ENCODE measurements around the gene BSPRY. TPM values are rescaled to one million over a fixed set of nuclear protein-coding genes. Genes with fewer than 3 reads are reported as not detected.

Gene BSPRY
- total and polyA plus RNA-seq, 7 donors, result 0.27 to 23.6 (median 0.66) TPM

DNA sequence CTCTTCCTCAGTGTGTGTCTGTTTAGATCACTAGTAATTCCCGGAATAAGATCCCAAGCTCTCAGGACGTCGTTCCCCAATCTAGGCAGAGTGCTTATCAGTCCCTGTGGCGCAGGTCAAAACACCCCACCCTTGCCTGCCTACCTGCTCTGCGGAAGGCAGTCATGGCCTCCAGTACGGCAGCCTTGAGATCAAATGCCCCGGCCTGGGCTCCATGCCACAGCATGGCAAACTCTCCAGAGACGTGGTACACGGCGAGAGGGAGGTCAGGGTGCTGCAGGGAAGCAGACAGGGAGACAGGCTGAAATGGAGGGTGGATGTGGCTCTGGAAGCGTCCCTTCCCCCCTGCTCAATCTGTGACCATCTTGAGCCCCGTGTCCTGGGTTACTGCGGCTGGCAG is 39.5 kb downstream of the BSPRY start:
- Histone ChIP-seq H3K36me3 (peaks cover 27 to 75% (median 44%) of the 10 kb centered on the region in 4 donors), H3K27me3 (no peaks in the 10 kb centered on the region), H3K4me1 (no peaks in the 10 kb centered on the region), H3K27ac (no peak overlapping the region), H3K4me3 (no peak overlapping the region), H3K9me3 (no peaks in the 10 kb centered on the region)
- no peak for DNase-seq
- WGBS, 2 donors, result 26 to 74% methylated on average over 13 of the region's 13 CpGs
- intact Hi-C loops (cut with DNase I), result no loop called here
- TF ChIP-seq, protein P1, sequence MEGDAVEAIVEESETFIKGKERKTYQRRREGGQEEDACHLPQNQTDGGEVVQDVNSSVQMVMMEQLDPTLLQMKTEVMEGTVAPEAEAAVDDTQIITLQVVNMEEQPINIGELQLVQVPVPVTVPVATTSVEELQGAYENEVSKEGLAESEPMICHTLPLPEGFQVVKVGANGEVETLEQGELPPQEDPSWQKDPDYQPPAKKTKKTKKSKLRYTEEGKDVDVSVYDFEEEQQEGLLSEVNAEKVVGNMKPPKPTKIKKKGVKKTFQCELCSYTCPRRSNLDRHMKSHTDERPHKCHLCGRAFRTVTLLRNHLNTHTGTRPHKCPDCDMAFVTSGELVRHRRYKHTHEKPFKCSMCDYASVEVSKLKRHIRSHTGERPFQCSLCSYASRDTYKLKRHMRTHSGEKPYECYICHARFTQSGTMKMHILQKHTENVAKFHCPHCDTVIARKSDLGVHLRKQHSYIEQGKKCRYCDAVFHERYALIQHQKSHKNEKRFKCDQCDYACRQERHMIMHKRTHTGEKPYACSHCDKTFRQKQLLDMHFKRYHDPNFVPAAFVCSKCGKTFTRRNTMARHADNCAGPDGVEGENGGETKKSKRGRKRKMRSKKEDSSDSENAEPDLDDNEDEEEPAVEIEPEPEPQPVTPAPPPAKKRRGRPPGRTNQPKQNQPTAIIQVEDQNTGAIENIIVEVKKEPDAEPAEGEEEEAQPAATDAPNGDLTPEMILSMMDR (IDR thresholded peaks at IDR 0.05), result no peak
- TF ChIP-seq POLR2A (IDR thresholded peaks at IDR 0.05), result no peak
- no peak for TF ChIP-seq POLR2AphosphoS5 (IDR thresholded peaks at IDR 0.05)
- TF ChIP-seq EP300 (IDR thresholded peaks at IDR 0.05), result no peak

DNA sequence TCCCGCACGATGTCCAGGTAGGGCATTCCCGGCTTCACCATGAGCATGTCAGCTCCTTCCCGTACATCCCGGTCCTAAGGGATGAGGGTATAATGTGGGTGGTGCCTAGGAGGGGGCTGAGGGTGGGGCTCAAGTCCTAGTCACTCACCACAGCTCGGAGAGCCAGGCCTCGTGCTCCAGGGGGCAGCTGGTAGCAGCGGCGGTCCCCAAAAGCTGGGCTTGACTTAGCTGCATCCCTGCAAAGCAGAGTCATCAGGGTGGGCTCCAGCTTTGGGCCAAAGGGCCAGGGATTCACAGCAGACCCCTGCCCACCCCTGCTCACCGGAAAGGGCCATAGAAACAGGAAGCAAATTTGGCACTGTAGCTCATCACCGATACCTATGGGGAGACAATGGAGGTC is 40.1 kb downstream of the BSPRY start:
- intact Hi-C loops (cut with DNase I), result no loop called here
- H3K27ac ChIP-seq, result no peak overlapping the region
- TF ChIP-seq, protein P1 (IDR thresholded peaks at IDR 0.05), result no peak
- TF ChIP-seq POLR2A (IDR thresholded peaks at IDR 0.05), result no peak
- no peak for TF ChIP-seq POLR2AphosphoS5 (IDR thresholded peaks at IDR 0.05)
- TF ChIP-seq EP300 (IDR thresholded peaks at IDR 0.05), result no peak
- no peaks in the 10 kb centered on the region for H3K27me3 ChIP-seq
- no peaks in the 10 kb centered on the region for H3K9me3 ChIP-seq
- peaks cover 27 to 75% (median 44%) of the 10 kb centered on the region in 4 donors for H3K36me3 ChIP-seq
- 76 to 93% methylated on average over 11 of the region's 11 CpGs for WGBS, 2 donors
- no peaks in the 10 kb centered on the region for H3K4me1 ChIP-seq
- no peak overlapping the region for H3K4me3 ChIP-seq
- DNase-seq, result no peak

DNA sequence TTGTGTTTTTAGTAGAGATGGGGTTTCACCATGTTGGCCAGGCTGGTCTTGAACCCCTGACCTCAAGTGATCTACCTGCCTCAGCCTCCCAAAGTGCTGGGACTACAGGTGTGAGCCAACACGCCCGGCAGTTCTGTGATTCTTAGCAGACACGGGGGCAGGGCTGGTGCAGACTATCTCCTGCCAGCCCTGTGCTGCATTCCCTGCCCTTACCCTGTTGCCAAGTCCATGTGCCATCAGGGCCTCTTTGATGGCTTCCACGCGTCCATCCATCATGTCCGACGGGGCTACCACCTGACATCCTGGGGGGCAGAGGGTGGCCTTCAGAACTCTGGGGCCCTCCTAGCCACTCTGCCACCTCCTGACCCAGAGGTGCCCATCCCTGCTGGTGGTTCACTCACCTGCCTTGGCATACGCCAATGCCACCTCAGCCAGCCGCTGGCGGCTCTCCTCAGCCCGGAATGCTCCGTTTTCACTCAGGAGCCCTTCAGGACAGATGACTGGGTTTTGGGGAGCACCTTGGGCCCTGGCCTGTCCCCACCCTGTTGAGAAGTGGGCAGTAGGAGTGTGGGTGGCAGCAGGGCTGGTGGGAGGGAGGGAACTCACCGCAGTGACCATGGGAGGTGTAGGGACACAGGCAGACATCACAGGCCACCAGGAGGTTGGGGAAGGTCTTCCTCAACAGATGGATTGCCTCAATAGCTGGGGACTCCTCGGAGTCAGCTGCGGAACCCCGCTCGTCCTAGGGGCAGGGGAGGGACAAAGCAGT is 41.0 kb downstream of the BSPRY start:
- intact Hi-C loops (cut with DNase I), result no loop called here

DNA sequence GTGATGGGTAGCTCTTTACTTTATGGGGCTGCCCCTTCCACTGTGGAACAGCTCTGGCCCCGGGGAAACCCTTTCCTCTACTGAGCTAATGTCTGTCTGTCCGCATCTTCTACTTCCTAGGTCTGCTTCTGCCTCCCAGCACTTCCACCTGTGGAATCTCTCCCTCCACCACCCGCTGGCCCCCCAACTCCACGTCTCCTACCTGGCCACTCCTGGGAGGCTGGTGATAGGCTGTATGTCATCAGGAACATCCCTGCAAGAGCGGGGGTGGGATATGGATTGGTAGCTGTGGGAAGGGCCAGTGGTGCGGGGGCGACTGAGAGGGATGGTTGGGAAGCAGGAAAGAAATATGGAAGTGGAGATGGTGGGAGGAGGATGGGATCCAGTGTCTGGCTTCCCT is 42.6 kb downstream of the BSPRY start:
- no peaks in the 10 kb centered on the region for H3K27me3 ChIP-seq
- H3K4me3 ChIP-seq, result no peak overlapping the region
- H3K4me1 ChIP-seq, result no peaks in the 10 kb centered on the region
- TF ChIP-seq POLR2A (IDR thresholded peaks at IDR 0.05) (no peak), POLR2AphosphoS5 (IDR thresholded peaks at IDR 0.05) (no peak), EP300 (IDR thresholded peaks at IDR 0.05) (no peak)
- TF ChIP-seq, protein P1 (IDR thresholded peaks at IDR 0.05), result no peak
- H3K9me3 ChIP-seq, result no peaks in the 10 kb centered on the region
- no peak overlapping the region for H3K27ac ChIP-seq
- 96 to 97% methylated on average over 7 of the region's 7 CpGs for WGBS, 2 donors
- peaks cover 27 to 66% (median 43%) of the 10 kb centered on the region in 4 donors for H3K36me3 ChIP-seq
- intact Hi-C loops (cut with DNase I), result no loop called here
- no peak for DNase-seq

More for the DNA sequence above, 41.0 kb downstream of the BSPRY start:
- DNase-seq, result no peak
- Histone ChIP-seq H3K4me3 (no peak overlapping the region), H3K27ac (no peak overlapping the region), H3K36me3 (peaks cover 27 to 75% (median 44%) of the 10 kb centered on the region in 4 donors), H3K27me3 (no peaks in the 10 kb centered on the region), H3K9me3 (no peaks in the 10 kb centered on the region), H3K4me1 (no peaks in the 10 kb centered on the region)
- TF ChIP-seq, protein P1 (IDR thresholded peaks at IDR 0.05), result no peak
- TF ChIP-seq POLR2A (IDR thresholded peaks at IDR 0.05) (no peak), EP300 (IDR thresholded peaks at IDR 0.05) (no peak), POLR2AphosphoS5 (IDR thresholded peaks at IDR 0.05) (no peak)
- WGBS, 2 donors, result 91 to 96% methylated on average over 17 of the region's 17 CpGs
